Measurements from ENCODE around the gene NR5A1.

NR5A1 gene

GRCh38 chr9:124480621-124480981 is 26.6 kb downstream of the NR5A1 start:
- DNase-seq (ENCODE audit: low read depth): no peak

DNA sequence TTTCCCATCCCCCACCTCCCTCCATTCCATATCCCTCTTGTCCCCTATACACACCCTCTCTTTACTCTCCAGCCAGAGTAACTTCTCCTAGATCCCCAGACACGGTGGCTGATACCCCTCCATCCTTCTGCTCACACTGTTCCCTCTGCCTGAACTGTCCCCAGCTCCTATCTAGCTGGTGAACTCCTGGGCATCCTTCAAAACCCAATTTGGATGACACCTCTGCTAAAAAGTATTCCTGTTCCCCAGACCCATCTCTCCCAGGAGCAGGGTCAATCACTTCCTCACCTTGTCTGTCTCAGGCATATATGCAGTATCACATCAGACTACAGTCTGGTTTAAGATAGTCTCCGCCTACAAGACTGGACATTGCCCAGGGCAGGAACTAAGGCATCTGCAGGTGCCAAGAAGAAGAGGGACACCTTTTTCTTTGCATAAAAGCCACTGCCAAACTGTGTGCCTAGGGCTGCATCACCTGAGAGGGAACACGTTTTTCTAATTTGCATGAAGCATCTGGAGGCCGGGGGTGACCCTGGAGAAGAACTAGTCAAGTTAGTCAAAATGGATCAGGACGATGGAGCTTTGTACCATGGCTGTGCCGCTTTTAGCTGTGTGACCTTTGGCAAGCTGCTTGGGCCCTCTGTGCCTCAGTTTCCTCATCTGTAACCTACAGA is 27.1 kb downstream of the NR5A1 start:
- no peak for DNase-seq (ENCODE audit: low read depth)

GRCh38 chr9:124479371-124479770 is 27.8 kb downstream of the NR5A1 start:
- DNase-seq (ENCODE audit: low read depth): no peak

DNA sequence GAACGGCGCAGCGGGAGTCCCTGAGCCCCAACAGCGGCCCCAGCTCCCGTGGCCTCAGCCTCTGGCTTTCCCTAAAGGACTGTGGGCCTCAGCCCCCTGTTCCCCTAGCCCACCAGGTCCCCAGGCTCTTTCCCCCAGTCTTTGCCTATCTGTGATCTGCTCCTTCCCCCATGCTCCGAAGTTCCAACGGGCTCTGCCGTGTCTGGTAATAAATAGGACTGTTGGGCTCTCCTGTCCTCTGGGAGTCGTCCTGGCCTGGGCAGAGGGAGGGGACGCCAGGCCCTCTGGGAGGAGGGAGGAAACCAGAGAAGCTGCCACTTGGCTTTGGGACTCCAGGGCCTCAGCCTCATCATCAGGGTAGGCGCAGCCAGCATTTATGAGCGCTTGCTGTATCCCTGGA is 28.8 kb downstream of the NR5A1 start:
- no peak for DNase-seq (ENCODE audit: low read depth)

GRCh38 chr9:124477648-124478285 is 29.4 kb downstream of the NR5A1 start:
- no peak for DNase-seq (ENCODE audit: low read depth)

- DNase-seq (ENCODE audit: low read depth): no peak
Observed at GRCh38 chr9:124477211-124477647, 30.0 kb downstream of the NR5A1 start.

DNA sequence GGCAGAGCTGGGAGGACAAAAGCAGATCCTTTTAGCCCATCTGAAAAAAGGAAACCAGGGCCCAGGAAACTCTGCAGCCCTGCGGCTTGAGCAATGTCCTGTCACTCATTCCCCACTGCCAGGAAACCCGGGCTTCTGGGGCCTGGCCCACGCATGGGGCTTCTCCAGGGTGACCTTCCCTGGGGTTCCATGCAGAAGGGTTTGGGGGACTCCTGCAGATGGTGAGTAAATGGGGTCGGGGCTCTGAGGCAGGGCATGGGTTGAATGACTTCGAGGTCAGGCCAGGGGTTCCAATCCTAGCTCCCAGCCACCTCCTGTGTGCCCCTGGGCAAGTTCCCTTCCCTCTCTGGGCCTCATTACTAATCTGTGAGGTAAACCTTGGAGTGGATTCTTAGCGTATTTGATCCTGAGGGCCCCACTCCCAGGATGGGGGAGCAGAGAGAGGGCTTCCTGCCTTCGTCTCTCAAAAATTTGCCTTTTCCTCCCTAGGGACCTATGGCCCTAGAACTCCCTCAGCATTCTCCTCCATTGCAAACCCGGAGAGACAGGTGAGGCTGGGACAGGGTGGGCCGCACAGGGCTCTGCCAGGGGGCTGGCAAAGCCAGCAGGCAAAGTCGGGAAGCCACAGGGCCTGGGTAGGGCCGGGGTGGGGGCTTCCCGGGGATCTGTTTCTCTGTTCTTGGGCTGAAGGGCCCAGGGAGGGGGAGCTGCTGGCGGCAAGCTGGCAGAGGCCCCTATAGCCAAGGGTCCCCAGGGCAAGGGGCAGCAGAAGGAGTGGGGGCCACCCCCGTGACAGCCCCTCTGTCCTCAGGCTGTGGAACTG is 31.1 kb downstream of the NR5A1 start:
- no peak for DNase-seq (ENCODE audit: low read depth)

GRCh38 chr9:124475158-124475867 is 31.9 kb downstream of the NR5A1 start:
- no peak for DNase-seq (ENCODE audit: low read depth)

DNA sequence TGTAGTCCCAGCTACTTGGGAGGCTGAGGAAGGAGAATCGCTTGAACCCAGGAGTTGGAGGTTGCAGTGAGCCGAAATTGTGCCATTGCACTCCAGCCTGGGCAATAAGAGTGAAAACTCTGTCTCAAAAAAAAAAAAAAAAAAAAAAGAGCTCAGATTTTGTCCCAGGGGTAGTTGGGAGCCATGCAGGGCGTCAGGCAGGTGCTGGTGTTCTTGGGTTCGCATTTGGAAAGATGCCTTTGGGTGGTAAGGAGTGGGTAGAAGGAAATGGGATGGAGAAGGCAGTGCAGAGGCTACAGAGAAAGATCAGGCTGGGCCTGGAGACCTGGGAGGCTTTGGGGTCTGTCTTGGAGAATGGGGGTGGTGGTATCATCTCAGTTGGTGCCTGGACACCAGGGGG is 33.0 kb downstream of the NR5A1 start:
- DNase-seq (ENCODE audit: low read depth): no peak

- no peak for DNase-seq (ENCODE audit: low read depth)
Observed at GRCh38 chr9:124473310-124473709, 33.9 kb downstream of the NR5A1 start.

DNA sequence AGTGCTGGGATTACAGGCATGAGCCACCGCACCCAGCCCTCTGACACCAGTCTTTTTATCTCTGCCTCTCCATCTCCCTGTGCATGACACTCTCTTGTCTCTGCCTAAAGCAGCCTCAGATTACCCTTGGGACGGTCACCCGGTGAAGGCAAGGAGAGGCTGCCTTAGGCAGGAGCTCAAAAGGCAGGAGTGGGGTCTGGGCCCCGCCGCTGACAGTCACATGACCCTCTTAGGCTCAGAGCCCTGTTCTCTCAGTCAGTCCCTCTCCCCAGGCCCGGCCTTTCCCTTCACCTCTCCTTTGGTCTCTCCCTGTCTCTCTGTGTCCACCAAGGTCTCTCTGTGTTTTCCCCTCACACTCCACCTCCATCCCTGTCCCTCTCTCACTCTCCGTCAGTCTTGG is 34.4 kb downstream of the NR5A1 start:
- DNase-seq (ENCODE audit: low read depth): no peak

DNA sequence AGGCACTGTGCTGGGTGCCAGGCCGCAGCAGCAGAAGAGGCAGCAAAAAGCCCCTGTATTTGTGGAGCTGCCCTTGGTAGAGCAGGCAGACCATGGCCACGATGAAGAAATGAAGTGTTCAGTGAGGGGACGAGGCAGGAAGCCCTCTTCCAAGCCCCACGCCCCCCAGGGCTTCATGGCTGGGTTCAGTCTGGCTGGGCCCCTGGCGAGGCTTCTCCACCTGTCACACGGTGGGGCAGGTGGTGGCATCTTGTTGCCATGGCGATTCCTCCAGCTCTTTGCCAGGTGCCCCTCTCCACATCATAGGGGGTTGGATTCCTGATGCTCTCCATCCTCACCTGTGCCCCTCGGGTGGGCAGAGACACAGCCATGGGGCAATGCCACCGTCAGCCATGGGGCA is 35.4 kb downstream of the NR5A1 start:
- DNase-seq (ENCODE audit: low read depth): no peak

DNA sequence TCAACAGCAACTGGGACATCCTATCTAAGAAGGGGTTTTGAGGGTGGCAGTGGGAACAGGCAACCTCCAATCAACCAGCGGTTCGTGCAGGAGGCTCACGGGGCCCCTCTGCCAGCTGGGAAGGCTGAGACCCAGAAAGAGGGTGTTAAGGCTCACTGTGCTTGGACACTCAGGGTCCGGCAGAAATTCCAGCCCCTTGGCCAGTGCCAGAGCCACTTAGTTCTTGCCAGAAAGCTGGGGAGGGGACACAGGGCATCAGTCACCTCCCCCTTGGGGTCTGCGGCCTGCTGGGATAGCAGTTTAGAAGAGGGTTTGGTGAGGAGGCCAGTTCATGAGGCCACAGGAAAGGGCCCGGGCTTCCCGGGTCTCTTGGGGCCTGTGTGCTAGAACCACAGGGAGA is 36.5 kb downstream of the NR5A1 start:
- no peak for DNase-seq (ENCODE audit: low read depth)

DNA sequence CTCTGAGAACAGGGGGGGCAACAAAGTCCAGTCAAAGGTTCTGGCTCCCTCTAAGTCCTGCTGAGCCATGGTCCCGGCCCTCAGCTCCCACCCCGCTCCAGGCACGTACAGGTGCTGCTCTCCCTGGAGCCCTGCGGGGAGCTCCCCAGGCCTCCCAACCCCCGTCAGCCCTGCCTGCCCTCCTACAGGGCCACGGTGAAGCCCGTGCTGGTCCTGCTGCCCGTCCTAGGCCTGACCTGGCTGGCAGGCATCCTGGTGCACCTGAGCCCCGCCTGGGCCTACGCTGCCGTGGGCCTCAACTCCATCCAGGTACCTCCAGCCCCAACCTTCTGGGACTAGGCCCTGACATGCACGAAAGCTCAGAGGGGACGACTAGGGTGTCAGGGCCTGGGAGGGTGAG is 36.9 kb downstream of the NR5A1 start:
- DNase-seq (ENCODE audit: low read depth): no peak

DNA sequence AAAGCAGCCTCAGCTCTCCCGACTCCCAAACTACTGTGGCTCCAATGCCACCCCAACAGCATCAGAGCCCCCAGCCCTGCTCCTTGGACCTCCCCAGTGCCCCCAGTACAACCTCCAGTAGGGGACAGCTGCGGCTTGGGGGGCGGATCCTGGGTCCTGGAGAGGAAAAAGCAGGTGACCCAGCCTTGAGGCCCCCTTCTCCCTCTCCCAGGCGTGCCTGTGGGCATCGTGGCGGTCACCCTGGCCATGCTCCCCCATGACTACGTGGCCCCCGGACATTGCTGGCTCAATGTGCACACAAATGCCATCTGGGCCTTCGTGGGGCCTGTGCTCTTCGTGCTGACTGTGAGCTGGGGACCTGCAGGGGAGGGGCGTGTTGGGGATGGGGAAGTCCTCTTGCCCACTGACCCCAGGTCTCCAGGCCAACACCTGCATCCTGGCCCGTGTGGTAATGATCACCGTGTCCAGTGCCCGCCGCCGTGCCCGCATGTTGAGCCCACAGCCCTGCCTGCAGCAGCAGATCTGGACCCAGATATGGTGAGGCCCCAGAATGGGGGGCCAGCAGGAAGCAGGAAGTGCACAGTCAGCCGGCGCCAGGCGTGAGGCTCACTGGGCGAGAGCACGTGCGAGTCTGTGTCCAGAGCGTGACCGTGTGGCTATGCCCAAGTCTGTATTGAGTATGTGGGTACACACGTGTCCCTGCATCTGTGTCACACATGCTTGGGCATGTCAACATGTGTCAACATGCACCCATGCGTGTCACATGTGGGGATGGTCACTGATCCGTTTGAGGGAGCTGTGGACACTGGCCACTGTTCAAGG is 38.0 kb downstream of the NR5A1 start:
- DNase-seq (ENCODE audit: low read depth): no peak

DNA sequence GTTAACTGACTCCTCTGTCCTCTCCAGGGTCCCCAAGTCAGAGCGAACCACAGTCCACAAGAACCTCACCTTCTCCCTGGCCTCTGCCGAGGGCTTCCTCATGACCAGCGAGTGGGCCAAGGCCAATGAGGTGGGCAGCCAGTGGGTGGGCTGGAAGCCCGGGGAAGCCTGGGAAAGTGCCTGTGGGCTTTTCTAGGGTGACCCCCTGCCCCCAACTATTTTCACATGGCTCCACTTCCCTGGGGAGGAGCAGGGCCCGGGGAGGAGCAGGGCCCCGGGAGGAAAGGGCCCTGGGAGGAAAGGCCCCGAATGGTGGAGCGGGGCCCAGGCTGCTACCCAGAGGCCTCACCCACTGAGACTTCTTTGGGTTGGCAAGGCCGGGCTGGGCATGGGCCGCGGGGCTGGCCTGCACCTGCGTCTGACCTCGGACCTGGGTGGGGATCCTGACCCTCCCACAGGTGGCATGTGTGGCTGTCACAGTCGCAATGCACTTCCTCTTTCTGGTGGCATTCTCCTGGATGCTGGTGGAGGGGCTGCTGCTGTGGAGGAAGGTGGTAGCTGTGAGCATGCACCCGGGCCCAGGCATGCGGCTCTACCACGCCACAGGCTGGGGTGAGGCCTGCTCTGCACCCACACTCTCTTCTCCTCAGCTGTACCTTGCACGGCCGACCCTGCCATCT is 39.0 kb downstream of the NR5A1 start:
- no peak for DNase-seq (ENCODE audit: low read depth)

- no peak for DNase-seq (ENCODE audit: low read depth)
Observed at GRCh38 chr9:124467410-124468060, 39.7 kb downstream of the NR5A1 start.

- no peak for DNase-seq (ENCODE audit: low read depth)
Observed at GRCh38 chr9:124465736-124466135, 41.5 kb downstream of the NR5A1 start.

- no peak for DNase-seq (ENCODE audit: low read depth)
Observed at GRCh38 chr9:124462739-124463138, 44.5 kb downstream of the NR5A1 start.

- DNase-seq (ENCODE audit: low read depth): no peak
Observed at GRCh38 chr9:124458441-124458840, 48.8 kb downstream of the NR5A1 start.
